Measurements from ENCODE around the gene PPP2R2D. TPM values are rescaled to one million over a fixed set of nuclear protein-coding genes. Genes with fewer than 3 reads are reported as not detected.

Gene PPP2R2D
- total RNA-seq, 2 experiments from 2014 or later: 32.6 to 32.9 TPM

- POLR2A ChIA-PET: no interaction called here
- no peak for ATAC-seq (ENCODE audit: poor library complexity)
- H3K27ac Mint-ChIP-seq: no peak overlapping the region
These were observed 29.2 kb upstream of the PPP2R2D start for GRCh38 chr10:131871673-131872005.

DNA sequence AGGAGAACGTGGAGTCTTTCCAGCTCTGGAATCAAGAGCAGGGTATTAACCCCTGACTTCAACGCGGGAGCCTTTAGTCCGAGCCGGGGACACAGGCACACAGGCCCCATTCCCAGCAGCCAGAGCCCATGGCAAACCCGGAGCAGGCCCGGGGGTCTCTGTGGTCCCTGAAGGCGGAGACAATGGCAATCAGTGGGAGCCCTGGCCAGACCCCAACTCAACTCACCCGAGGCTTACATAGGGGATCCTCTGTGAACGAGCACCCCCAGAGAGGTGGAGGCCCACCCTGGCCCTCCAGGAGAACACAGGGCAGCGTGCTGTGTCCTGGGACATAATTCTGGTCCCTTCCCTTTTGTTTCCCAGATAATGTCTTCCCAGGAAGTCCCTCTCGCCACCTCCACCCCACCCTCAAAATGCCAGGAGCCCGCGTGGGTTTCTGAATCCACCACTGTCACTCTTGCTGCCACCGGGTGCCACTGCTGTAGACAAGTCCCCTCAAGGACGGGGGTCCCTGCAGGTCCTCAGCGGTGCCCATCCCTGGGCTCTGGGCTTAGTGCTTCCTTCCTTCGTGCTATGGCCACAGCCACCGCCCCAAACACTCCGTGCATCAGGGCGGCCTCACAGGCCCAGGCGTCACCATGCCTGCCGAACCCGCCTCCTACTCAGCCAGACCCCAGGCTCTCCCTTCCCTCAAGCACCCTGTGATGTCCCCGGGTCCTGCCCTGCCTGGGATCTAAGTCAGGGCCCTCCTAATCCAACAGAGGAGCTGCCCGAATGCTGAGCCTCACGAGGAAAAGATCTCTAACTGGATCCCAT is 28.6 kb upstream of the PPP2R2D start:
- no peak for TF ChIP-seq CTCF (IDR thresholded peaks at IDR 0.05)
- Mint-ChIP-seq H3K36me3 (ENCODE audit: low read depth) (no peaks in the 10 kb centered on the region), H3K9me3 (no peaks in the 10 kb centered on the region), H3K27ac (no peak overlapping the region), H3K4me3 (no peak overlapping the region), H3K27me3 (peaks cover 28% of the 10 kb centered on the region), H3K4me1 (ENCODE audit: low read depth) (peaks cover 4% of the 10 kb centered on the region)
- ChIA-PET POLR2A (no interaction called here), CTCF (no interaction called here)
- Histone ChIP-seq H3K27ac (ENCODE audit: low read depth in 1 of 2, low read length in 2 of 2) (no peak overlapping the region), H3K4me1 (ENCODE audit: insufficient read depth, low read length) (peaks cover 5% of the 10 kb centered on the region), H3K9me3 (ENCODE audit: control insufficient read depth in 1 of 2, insufficient read depth in 1 of 2, low read length in 2 of 2) (no peaks in the 10 kb centered on the region), H3K27me3 (ENCODE audit: control insufficient read depth in 1 of 2, insufficient read depth in 2 of 2, low read length in 2 of 2) (peaks cover 10 to 14% of the 10 kb centered on the region in 2 experiments), H3K4me3 (ENCODE audit: low read length) (no peak overlapping the region), H3K36me3 (ENCODE audit: insufficient read depth, low read length) (no peaks in the 10 kb centered on the region)
- DNase-seq (no peak), ATAC-seq (ENCODE audit: poor library complexity) (no peak)
- intact Hi-C loops (cut with DNase I, micrococcal nuclease): no loop called here

More at GRCh38 chr10:131871673-131872005, 29.2 kb upstream of the PPP2R2D start:
- H3K4me3 Mint-ChIP-seq: no peak overlapping the region
- Histone ChIP-seq H3K27me3 (ENCODE audit: control insufficient read depth in 1 of 2, insufficient read depth in 2 of 2, low read length in 2 of 2) (peaks cover 10 to 14% of the 10 kb centered on the region in 2 experiments), H3K36me3 (ENCODE audit: insufficient read depth, low read length) (no peaks in the 10 kb centered on the region), H3K27ac (ENCODE audit: low read depth in 1 of 2, low read length in 2 of 2) (no peak overlapping the region), H3K4me3 (ENCODE audit: low read length) (no peak overlapping the region), H3K4me1 (ENCODE audit: insufficient read depth, low read length) (peaks cover 5% of the 10 kb centered on the region), H3K9me3 (ENCODE audit: control insufficient read depth in 1 of 2, insufficient read depth in 1 of 2, low read length in 2 of 2) (no peaks in the 10 kb centered on the region)
- CTCF ChIA-PET: no interaction called here
- no peak for DNase-seq
- H3K4me1 Mint-ChIP-seq (ENCODE audit: low read depth): peaks cover 4% of the 10 kb centered on the region
- no peaks in the 10 kb centered on the region for H3K9me3 Mint-ChIP-seq
- no peak for TF ChIP-seq CTCF (IDR thresholded peaks at IDR 0.05)
- H3K36me3 Mint-ChIP-seq (ENCODE audit: low read depth): no peaks in the 10 kb centered on the region
- intact Hi-C loops (cut with DNase I, micrococcal nuclease): no loop called here
- H3K27me3 Mint-ChIP-seq: peaks cover 29% of the 10 kb centered on the region

DNA sequence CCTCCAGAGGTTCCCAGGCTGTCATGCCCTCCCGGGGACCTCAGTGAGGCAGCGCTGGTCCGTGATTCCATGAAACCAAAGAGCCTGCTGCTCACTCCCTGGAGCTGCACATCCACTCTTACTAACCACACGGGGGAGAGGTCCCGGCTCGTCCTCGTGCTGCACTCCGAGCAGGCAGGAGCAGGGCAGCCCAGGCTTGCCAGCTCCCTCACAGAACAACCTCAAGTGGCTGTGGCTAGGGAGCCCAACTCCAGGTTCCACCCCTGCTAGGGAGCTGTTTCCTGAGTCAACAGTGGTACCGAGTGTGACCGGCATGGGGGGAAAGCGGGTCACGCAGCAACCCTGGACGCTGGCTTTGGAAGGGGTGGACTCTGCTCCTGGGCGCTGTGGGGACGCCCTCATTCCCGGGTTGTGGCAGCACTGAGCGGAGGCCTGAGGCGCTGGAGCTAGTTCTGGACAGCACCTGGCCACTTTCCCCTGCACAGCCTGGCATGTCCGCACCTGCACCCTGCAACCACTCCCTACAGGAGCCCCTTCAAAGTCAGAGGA is 27.9 kb upstream of the PPP2R2D start:
- Histone ChIP-seq H3K4me3 (ENCODE audit: low read length) (no peak overlapping the region), H3K9me3 (ENCODE audit: control insufficient read depth in 1 of 2, insufficient read depth in 1 of 2, low read length in 2 of 2) (no peaks in the 10 kb centered on the region), H3K4me1 (ENCODE audit: insufficient read depth, low read length) (peaks cover 5% of the 10 kb centered on the region), H3K27ac (ENCODE audit: low read depth in 1 of 2, low read length in 2 of 2) (no peak overlapping the region), H3K27me3 (ENCODE audit: control insufficient read depth in 1 of 2, insufficient read depth in 2 of 2, low read length in 2 of 2) (peaks cover 10 to 14% of the 10 kb centered on the region in 2 experiments), H3K36me3 (ENCODE audit: insufficient read depth, low read length) (no peaks in the 10 kb centered on the region)
- Mint-ChIP-seq H3K27ac (no peak overlapping the region), H3K36me3 (ENCODE audit: low read depth) (no peaks in the 10 kb centered on the region), H3K27me3 (peaks cover 35% of the 10 kb centered on the region), H3K9me3 (no peaks in the 10 kb centered on the region), H3K4me3 (no peak overlapping the region), H3K4me1 (ENCODE audit: low read depth) (peaks cover 4% of the 10 kb centered on the region)
- no peak for TF ChIP-seq CTCF (IDR thresholded peaks at IDR 0.05)
- intact Hi-C loops (cut with DNase I, micrococcal nuclease): no loop called here
- DNase-seq (peak in 1 of 14 experiments; percentile 5), ATAC-seq (ENCODE audit: poor library complexity) (no peak)
- POLR2A ChIA-PET: no interaction called here
- CTCF ChIA-PET: no interaction called here

All from CD4-positive, alpha-beta T cell (primary cell).